NCI-H2227 (cell line): Measurements from ENCODE around the gene SLC39A6.
"Not testable (repeated sequence)": the region's sequence is repeated elsewhere in the genome, so short reads cannot be mapped to it uniquely, and the experiment has no call there.

ENCODE experiments used
- DNase-seq: peaks from one replicate; lab custom pipeline; 2025; ENCODE audit not compliant: unreplicated experiment; lab: John Stamatoyannopoulos, UW

The SLC39A6 gene

DNA sequence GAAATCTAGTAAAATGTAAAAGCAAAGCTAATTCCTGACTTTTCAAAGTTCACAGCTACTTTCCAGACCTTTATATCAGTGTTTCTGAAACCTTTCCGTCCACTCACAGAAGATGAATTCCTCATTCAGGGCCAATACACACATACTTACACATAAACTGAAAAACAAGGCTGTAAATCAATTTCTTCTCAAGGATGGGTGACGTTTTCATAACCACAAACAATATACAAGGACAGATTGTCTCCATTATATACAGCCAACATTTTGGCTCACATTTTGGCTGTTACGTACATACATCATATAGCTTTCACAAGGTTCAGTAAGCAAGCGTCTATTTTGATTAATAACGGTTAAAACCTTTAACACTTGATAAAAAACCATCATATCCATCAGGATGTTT, 63.1 kb downstream of the SLC39A6 start:
- no peak for DNase-seq

- not testable (repeated sequence) for DNase-seq
Observed at GRCh38 chr18:36064809-36065079, 64.4 kb downstream of the SLC39A6 start.

- no peak for DNase-seq
Observed at GRCh38 chr18:36064027-36064808, 64.9 kb downstream of the SLC39A6 start.

- no peak for DNase-seq
Observed at GRCh38 chr18:36058674-36059073, 70.5 kb downstream of the SLC39A6 start.
